Measurements from ENCODE around the gene TBC1D22A.

TBC1D22A gene

GRCh38 chr22:46883092-46883910 lies 120.9 kb downstream of the TBC1D22A start:
- no peak for DNase-seq (ENCODE audit: low read depth in 2 of 2)

- no peak for DNase-seq (ENCODE audit: low read depth in 2 of 2)
Measured at GRCh38 chr22:46884365-46884764, 121.9 kb downstream of the TBC1D22A start.

GRCh38 chr22:46887978-46888377 lies 125.5 kb downstream of the TBC1D22A start:
- DNase-seq (ENCODE audit: low read depth in 2 of 2) = no peak

GRCh38 chr22:46890819-46891218 lies 128.4 kb downstream of the TBC1D22A start:
- no peak for DNase-seq (ENCODE audit: low read depth in 2 of 2)

GRCh38 chr22:46891382-46891951 lies 129.0 kb downstream of the TBC1D22A start:
- DNase-seq (ENCODE audit: low read depth in 2 of 2) = no peak

- no peak for DNase-seq (ENCODE audit: low read depth in 2 of 2)
Measured at GRCh38 chr22:46892866-46893265, 130.4 kb downstream of the TBC1D22A start.

- DNase-seq (ENCODE audit: low read depth in 2 of 2) = no peak
Measured at GRCh38 chr22:46893281-46894020, 131.0 kb downstream of the TBC1D22A start.

- no peak for DNase-seq (ENCODE audit: low read depth in 2 of 2)
Measured at GRCh38 chr22:46894081-46894671, 131.7 kb downstream of the TBC1D22A start.

GRCh38 chr22:46894851-46895640 lies 132.6 kb downstream of the TBC1D22A start:
- DNase-seq (ENCODE audit: low read depth in 2 of 2) = no peak

- no peak for DNase-seq (ENCODE audit: low read depth in 2 of 2)
Measured at GRCh38 chr22:46895753-46896152, 133.3 kb downstream of the TBC1D22A start.

GRCh38 chr22:46896166-46896565 lies 133.7 kb downstream of the TBC1D22A start:
- DNase-seq (ENCODE audit: low read depth in 2 of 2) = no peak

GRCh38 chr22:46896568-46897245 lies 134.3 kb downstream of the TBC1D22A start:
- no peak for DNase-seq (ENCODE audit: low read depth in 2 of 2)

GRCh38 chr22:46897246-46897623 lies 134.8 kb downstream of the TBC1D22A start:
- DNase-seq (ENCODE audit: low read depth in 2 of 2) = no peak

GRCh38 chr22:46900549-46900948 lies 138.1 kb downstream of the TBC1D22A start:
- DNase-seq (ENCODE audit: low read depth in 2 of 2) = no peak

GRCh38 chr22:46902436-46902835 lies 140.0 kb downstream of the TBC1D22A start:
- DNase-seq (ENCODE audit: low read depth in 2 of 2) = no peak

GRCh38 chr22:46902998-46903916 lies 140.8 kb downstream of the TBC1D22A start:
- no peak for DNase-seq (ENCODE audit: low read depth in 2 of 2)

- DNase-seq (ENCODE audit: low read depth in 2 of 2) = no peak
Measured at GRCh38 chr22:46905415-46905814, 143.0 kb downstream of the TBC1D22A start.

- no peak for DNase-seq (ENCODE audit: low read depth in 2 of 2)
Measured at GRCh38 chr22:46905834-46906233, 143.4 kb downstream of the TBC1D22A start.

GRCh38 chr22:46906326-46907045 lies 144.0 kb downstream of the TBC1D22A start:
- no peak for DNase-seq (ENCODE audit: low read depth in 2 of 2)

Measured in stimulated activated CD4-positive, alpha-beta T cell treated with anti-CD3 and anti-CD28 coated beads, Interleukin-15, amount 100 ng/mL, for 48 hours (primary cell).